ENCODE measurements around the gene MCM3. TPM values are rescaled to one million over a fixed set of nuclear protein-coding genes. Genes with fewer than 3 reads are reported as not detected.

MCM3 gene
- total and polyA plus RNA-seq, 2 donors: 26.9 to 137 TPM

DNA sequence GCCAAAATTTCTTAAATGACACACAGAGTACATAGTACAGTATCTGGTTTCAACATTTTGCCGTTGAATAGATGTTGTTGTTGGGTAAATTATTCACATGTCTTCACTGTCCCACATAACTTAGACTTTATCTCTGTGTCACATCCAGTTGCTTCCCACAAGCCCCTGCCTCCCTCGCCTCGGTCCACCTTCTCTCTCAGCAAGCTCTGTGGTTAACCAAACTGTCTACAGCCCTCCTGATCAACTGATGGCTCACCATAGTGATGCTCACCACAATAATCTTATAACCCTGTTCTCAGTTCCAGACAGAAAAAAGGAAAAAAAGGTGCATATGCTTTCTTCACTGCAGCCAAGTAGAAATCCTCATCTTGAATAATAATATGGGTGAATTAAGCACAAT is 63.2 kb downstream of the MCM3 start:
- peaks cover 0 to 4% of the 10 kb centered on the region in 2 donors for H3K4me1 ChIP-seq (ENCODE audit: control insufficient read depth in 2 of 2, insufficient read depth in 2 of 2, low read length in 2 of 2)
- no peaks in the 10 kb centered on the region for H3K27me3 ChIP-seq (ENCODE audit: control insufficient read depth in 2 of 2, insufficient read depth in 1 of 2, low read length in 1 of 2)
- WGBS: 5% methylated on average over 3 of the region's 3 CpGs
- H3K4me3 ChIP-seq (ENCODE audit: low read length in 2 of 2): no peak overlapping the region
- peak in 2 of 9 donors; percentile 21 to 41 for DNase-seq (ENCODE audit: low read depth in 6 of 9, low spot score in 9 of 9)
- H3K27ac ChIP-seq (ENCODE audit: low read depth in 1 of 2, low read length in 1 of 2): no peak overlapping the region
- H3K36me3 ChIP-seq (ENCODE audit: control insufficient read depth in 2 of 2, insufficient read depth in 2 of 2, low read length in 1 of 2): no peaks in the 10 kb centered on the region
- no peaks in the 10 kb centered on the region for H3K9me3 ChIP-seq (ENCODE audit: control insufficient read depth in 2 of 2, insufficient read depth in 1 of 2, low read length in 1 of 2)

DNA sequence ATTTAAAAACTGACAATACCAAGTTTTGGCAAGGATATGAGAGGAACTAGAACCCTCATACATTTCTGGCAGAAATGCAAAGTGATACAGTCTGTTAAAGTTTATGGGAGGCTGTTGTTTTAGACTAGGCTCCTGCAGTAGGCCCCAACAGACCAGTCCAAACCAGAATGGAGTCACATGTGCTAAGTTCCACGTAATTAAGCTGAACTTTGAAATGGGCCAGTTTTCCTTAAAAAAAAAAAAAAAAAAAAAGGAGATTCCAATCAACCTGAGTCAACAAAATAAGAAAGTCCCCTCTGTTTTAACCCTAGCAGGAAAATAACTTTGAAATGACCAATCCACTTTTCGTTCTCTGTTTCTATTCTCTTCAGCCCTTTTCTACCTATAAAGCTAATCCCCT is 66.8 kb downstream of the MCM3 start:
- H3K4me1 ChIP-seq (ENCODE audit: control insufficient read depth in 2 of 2, insufficient read depth in 2 of 2, low read length in 2 of 2): peaks cover 0 to 4% of the 10 kb centered on the region in 2 donors
- DNase-seq (ENCODE audit: low read depth in 6 of 9, low spot score in 9 of 9): no peak
- 95% methylated on average over 2 of the region's 2 CpGs for WGBS
- no peaks in the 10 kb centered on the region for H3K36me3 ChIP-seq (ENCODE audit: control insufficient read depth in 2 of 2, insufficient read depth in 2 of 2, low read length in 1 of 2)
- no peak overlapping the region for H3K27ac ChIP-seq (ENCODE audit: low read depth in 1 of 2, low read length in 1 of 2)
- H3K27me3 ChIP-seq (ENCODE audit: control insufficient read depth in 2 of 2, insufficient read depth in 1 of 2, low read length in 1 of 2): no peaks in the 10 kb centered on the region
- no peaks in the 10 kb centered on the region for H3K9me3 ChIP-seq (ENCODE audit: control insufficient read depth in 2 of 2, insufficient read depth in 1 of 2, low read length in 1 of 2)
- no peak overlapping the region for H3K4me3 ChIP-seq (ENCODE audit: low read length in 2 of 2)

DNA sequence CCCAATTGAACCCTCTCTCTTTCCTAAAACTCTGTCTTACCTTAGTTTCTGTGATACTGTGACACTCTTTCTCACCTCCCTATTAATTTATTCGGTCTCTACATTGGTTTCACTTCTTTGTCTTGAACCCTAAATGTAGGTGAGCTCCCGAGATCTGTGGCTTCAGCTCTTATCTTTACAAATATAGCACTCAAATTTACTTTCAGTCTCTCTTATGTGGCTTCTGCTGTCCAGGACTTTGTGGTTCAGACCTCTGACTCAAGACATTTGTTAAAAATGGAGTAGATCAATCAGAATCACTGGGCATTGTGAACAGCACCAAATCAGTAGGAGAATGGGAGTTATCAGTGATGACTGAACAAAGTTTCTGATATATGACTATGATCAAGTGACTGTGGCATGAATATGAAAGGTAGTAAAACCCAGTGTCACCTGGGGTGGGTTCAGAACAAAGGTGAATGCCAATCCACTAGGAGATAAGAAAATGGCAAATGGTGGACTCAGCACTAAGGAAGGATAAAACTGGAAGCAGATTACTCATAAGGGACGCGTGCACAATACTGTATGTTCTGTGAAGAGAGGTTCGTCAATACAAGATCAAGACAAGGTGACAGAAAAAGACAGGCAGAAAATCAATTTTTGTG is 67.5 kb downstream of the MCM3 start:
- Histone ChIP-seq H3K4me1 (ENCODE audit: control insufficient read depth in 2 of 2, insufficient read depth in 2 of 2, low read length in 2 of 2) (peaks cover 0 to under 1% of the 10 kb centered on the region in 2 donors), H3K27me3 (ENCODE audit: control insufficient read depth in 2 of 2, insufficient read depth in 1 of 2, low read length in 1 of 2) (no peaks in the 10 kb centered on the region), H3K4me3 (ENCODE audit: low read length in 2 of 2) (no peak overlapping the region), H3K36me3 (ENCODE audit: control insufficient read depth in 2 of 2, insufficient read depth in 2 of 2, low read length in 1 of 2) (no peaks in the 10 kb centered on the region), H3K9me3 (ENCODE audit: control insufficient read depth in 2 of 2, insufficient read depth in 1 of 2, low read length in 1 of 2) (no peaks in the 10 kb centered on the region), H3K27ac (ENCODE audit: low read depth in 1 of 2, low read length in 1 of 2) (no peak overlapping the region)
- no peak for DNase-seq (ENCODE audit: low read depth in 6 of 9, low spot score in 9 of 9)
- 78% methylated on average over 5 of the region's 5 CpGs for WGBS

DNA sequence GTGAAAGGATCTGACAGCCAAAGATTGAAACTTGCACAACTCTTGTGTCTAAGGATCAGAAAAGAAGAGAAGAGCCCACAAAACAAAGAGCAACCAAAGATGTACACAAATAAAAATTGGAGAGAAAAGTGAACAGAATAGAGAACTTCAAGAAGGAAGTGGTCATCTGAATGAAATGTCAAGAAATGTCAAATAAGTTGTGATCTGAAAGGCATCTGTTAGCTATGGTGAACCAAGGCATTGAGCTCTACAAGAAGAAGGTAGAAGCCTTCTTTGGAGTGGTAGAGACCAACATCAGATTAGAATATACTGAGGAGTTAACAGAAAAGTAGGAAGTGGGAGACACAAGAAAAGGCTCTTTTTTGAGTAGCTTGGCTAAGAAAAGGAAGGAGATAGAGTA is 68.8 kb downstream of the MCM3 start:
- H3K4me3 ChIP-seq (ENCODE audit: low read length in 2 of 2): no peak overlapping the region
- no peaks in the 10 kb centered on the region for H3K4me1 ChIP-seq (ENCODE audit: control insufficient read depth in 2 of 2, insufficient read depth in 2 of 2, low read length in 2 of 2)
- no peaks in the 10 kb centered on the region for H3K27me3 ChIP-seq (ENCODE audit: control insufficient read depth in 2 of 2, insufficient read depth in 1 of 2, low read length in 1 of 2)
- H3K36me3 ChIP-seq (ENCODE audit: control insufficient read depth in 2 of 2, insufficient read depth in 2 of 2, low read length in 1 of 2): no peaks in the 10 kb centered on the region
- no peak overlapping the region for H3K27ac ChIP-seq (ENCODE audit: low read depth in 1 of 2, low read length in 1 of 2)
- DNase-seq (ENCODE audit: low read depth in 6 of 9, low spot score in 9 of 9): no peak
- no peaks in the 10 kb centered on the region for H3K9me3 ChIP-seq (ENCODE audit: control insufficient read depth in 2 of 2, insufficient read depth in 1 of 2, low read length in 1 of 2)

Other genes with a start within 250 kb of the MCM3 start
- gene PKHD1, start 197.1 kb downstream of the MCM3 start, total RNA-seq: 0.05 TPM
- gene PKHD1, start 197.1 kb downstream of the MCM3 start, polyA plus RNA-seq: 0.02 TPM
- 0.05 TPM for gene IL17A, start 98.4 kb downstream of the MCM3 start, total RNA-seq
- gene IL17A, start 98.4 kb downstream of the MCM3 start, polyA plus RNA-seq: 0.21 TPM
- gene IL17F, start 40.2 kb downstream of the MCM3 start, total RNA-seq: 0.24 TPM
- 0.96 TPM for gene IL17F, start 40.2 kb downstream of the MCM3 start, polyA plus RNA-seq
- gene PAQR8, start 77.4 kb upstream of the MCM3 start, total RNA-seq: 7.9 TPM
- 11.3 TPM for gene PAQR8, start 77.4 kb upstream of the MCM3 start, polyA plus RNA-seq
- 27.8 TPM for gene EFHC1, start 135.6 kb upstream of the MCM3 start, total RNA-seq
- 75.6 TPM for gene EFHC1, start 135.6 kb upstream of the MCM3 start, polyA plus RNA-seq

All from thymus (tissue), 11 donors.